ENCODE data around the gene MYO1F. TPM values are rescaled to one million over a fixed set of nuclear protein-coding genes. Genes with fewer than 3 reads are reported as not detected.
A peak's percentile ranks its signal among the peaks of the same experiment; 100 is the strongest.

Gene MYO1F
- polyA plus RNA-seq, 2 of the 4 experiments (the other 2 are of a cell fraction): 0.23 to 0.37 TPM

DNA sequence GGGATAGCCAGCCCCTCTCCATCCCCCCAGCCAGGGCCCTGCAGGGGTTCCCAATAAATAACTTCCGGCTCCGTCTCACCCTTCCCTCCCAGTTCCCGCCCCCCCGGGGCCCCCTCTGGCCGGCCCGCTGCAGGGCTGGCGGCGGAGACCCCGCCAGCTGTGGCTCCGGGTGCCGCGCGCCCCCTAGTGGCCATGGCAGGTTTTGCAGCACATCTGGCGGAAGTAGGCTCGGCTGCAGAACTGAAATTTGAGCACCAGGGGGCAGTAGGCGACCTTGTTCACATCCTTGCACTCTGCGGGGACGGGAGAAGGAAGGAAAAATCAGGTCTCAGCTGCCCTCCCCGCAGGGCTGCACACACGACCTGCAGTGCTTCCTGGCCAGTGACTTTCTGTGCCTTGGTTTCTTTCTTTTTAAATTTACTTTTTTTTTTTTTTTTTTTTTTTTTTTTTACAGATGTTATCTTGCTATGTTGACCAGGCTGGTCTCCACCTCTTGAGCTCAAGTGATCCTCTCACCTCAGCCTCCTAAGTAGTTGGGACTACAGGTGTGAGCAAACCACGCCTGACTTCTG lies 3.6 kb upstream of the MYO1F start (continued):
- TF ChIP-seq, protein P1, sequence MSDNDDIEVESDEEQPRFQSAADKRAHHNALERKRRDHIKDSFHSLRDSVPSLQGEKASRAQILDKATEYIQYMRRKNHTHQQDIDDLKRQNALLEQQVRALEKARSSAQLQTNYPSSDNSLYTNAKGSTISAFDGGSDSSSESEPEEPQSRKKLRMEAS (IDR thresholded peaks at IDR 0.05): 0 out of 2 replicates have a peak, but pooled peaks have one; percentile 38
- TF ChIP-seq, protein P2, sequence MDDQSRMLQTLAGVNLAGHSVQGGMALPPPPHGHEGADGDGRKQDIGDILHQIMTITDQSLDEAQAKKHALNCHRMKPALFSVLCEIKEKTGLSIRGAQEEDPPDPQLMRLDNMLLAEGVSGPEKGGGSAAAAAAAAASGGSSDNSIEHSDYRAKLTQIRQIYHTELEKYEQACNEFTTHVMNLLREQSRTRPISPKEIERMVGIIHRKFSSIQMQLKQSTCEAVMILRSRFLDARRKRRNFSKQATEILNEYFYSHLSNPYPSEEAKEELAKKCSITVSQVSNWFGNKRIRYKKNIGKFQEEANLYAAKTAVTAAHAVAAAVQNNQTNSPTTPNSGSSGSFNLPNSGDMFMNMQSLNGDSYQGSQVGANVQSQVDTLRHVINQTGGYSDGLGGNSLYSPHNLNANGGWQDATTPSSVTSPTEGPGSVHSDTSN (IDR thresholded peaks at IDR 0.05): no peak
- TF ChIP-seq SMC3 (IDR thresholded peaks at IDR 0.05) (peak; percentile 85), NPAS2 (CRISPR knock-in tag; IDR thresholded peaks at IDR 0.05; ENCODE audit: borderline replicate concordance) (no peak), RNF2 (IDR thresholded peaks at IDR 0.05; ENCODE audit: borderline replicate concordance, low read depth) (no peak), HOXB5 (CRISPR knock-in tag; IDR thresholded peaks at IDR 0.05) (no peak), NFE2L2 (conservative IDR thresholded peaks at IDR 0.05; ENCODE audit: low read length) (no peak), RAD21 (conservative IDR thresholded peaks at IDR 0.05 in 1 of 2, IDR thresholded peaks at IDR 0.05 in 1 of 2) (peak; percentile 84 to 87), BHLHE40 (IDR thresholded peaks at IDR 0.05; ENCODE audit: low read depth, low read length) (no peak), CHD4 (IDR thresholded peaks at IDR 0.05; ENCODE audit: borderline replicate concordance) (no peak), POLR2A (IDR thresholded peaks at IDR 0.05; ENCODE audit: low read length) (no peak), FOSL2 (IDR thresholded peaks at IDR 0.05) (no peak), FOSL2 (CRISPR knock-in tag; IDR thresholded peaks at IDR 0.05) (0 out of 2 replicates have a peak, but pooled peaks have one; percentile 4)
- TF ChIP-seq, protein P3, sequence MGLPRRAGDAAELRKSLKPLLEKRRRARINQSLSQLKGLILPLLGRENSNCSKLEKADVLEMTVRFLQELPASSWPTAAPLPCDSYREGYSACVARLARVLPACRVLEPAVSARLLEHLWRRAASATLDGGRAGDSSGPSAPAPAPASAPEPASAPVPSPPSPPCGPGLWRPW (IDR thresholded peaks at IDR 0.05): no peak
- TF ChIP-seq, protein P4, sequence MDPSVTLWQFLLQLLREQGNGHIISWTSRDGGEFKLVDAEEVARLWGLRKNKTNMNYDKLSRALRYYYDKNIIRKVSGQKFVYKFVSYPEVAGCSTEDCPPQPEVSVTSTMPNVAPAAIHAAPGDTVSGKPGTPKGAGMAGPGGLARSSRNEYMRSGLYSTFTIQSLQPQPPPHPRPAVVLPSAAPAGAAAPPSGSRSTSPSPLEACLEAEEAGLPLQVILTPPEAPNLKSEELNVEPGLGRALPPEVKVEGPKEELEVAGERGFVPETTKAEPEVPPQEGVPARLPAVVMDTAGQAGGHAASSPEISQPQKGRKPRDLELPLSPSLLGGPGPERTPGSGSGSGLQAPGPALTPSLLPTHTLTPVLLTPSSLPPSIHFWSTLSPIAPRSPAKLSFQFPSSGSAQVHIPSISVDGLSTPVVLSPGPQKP (IDR thresholded peaks at IDR 0.05; ENCODE audit: low read depth, low read length): no peak

DNA sequence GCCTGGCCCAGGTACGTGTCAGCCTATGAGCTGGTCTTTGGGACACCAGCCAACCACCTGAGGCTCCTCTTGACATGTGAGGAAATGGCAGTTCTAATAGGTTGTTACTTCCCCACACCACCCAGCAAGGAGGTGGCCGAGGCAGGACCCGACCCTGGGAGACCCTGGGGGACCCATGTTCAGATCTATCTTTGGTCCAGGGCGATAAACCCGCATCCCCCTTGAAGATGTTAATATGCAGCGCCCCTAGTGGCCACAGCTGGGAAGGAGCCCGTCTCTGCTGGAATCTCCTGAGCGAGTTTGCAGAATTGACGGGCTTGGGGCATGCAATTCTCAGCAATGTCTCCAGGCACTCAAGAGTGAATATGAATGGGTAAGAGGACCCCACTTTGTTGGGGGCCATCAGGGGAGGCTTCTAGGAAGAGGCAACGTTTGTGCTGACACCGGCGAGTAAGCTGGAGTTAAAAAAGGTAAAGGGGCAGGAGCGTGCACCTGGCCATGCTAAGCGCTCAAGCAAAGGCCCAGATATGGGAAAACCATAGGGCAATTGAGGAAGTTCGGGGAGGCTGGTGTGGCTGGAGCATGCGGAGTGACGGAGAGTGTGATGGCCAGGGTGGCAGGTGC lies 1.5 kb upstream of the MYO1F start:
- TF ChIP-seq, protein P5, sequence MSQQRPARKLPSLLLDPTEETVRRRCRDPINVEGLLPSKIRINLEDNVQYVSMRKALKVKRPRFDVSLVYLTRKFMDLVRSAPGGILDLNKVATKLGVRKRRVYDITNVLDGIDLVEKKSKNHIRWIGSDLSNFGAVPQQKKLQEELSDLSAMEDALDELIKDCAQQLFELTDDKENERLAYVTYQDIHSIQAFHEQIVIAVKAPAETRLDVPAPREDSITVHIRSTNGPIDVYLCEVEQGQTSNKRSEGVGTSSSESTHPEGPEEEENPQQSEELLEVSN (IDR thresholded peaks at IDR 0.05; ENCODE audit: borderline replicate concordance, low read depth): no peak
- TF ChIP-seq, protein P1 (IDR thresholded peaks at IDR 0.05): no peak
- no peak for TF ChIP-seq HOXB13 (CRISPR knock-in tag; IDR thresholded peaks at IDR 0.05; ENCODE audit: low read depth)
- TF ChIP-seq, protein P6, sequence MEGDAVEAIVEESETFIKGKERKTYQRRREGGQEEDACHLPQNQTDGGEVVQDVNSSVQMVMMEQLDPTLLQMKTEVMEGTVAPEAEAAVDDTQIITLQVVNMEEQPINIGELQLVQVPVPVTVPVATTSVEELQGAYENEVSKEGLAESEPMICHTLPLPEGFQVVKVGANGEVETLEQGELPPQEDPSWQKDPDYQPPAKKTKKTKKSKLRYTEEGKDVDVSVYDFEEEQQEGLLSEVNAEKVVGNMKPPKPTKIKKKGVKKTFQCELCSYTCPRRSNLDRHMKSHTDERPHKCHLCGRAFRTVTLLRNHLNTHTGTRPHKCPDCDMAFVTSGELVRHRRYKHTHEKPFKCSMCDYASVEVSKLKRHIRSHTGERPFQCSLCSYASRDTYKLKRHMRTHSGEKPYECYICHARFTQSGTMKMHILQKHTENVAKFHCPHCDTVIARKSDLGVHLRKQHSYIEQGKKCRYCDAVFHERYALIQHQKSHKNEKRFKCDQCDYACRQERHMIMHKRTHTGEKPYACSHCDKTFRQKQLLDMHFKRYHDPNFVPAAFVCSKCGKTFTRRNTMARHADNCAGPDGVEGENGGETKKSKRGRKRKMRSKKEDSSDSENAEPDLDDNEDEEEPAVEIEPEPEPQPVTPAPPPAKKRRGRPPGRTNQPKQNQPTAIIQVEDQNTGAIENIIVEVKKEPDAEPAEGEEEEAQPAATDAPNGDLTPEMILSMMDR (IDR thresholded peaks at IDR 0.05): peak; percentile 70
- peak; percentile 58; the same call in 1 of the 2 replicates for TF ChIP-seq POLR2AphosphoS2 (conservative IDR thresholded peaks at IDR 0.05; ENCODE audit: low read length)
- no peak for TF ChIP-seq RFX5 (IDR thresholded peaks at IDR 0.05)
- TF ChIP-seq RAD21 (conservative IDR thresholded peaks at IDR 0.05 in 1 of 2, IDR thresholded peaks at IDR 0.05 in 1 of 2): peak; percentile 50 to 60
- TF ChIP-seq RCOR1 (IDR thresholded peaks at IDR 0.05; ENCODE audit: low read depth, low read length): no peak
- TF ChIP-seq SMC3 (IDR thresholded peaks at IDR 0.05): 0 out of 3 replicates have a peak, but pooled peaks have one; percentile 22
- no peak for TF ChIP-seq CBX2 (IDR thresholded peaks at IDR 0.05; ENCODE audit: borderline replicate concordance, low read depth)
- TF ChIP-seq NR3C1 (IDR thresholded peaks at IDR 0.05): no peak
- TF ChIP-seq, protein P7, sequence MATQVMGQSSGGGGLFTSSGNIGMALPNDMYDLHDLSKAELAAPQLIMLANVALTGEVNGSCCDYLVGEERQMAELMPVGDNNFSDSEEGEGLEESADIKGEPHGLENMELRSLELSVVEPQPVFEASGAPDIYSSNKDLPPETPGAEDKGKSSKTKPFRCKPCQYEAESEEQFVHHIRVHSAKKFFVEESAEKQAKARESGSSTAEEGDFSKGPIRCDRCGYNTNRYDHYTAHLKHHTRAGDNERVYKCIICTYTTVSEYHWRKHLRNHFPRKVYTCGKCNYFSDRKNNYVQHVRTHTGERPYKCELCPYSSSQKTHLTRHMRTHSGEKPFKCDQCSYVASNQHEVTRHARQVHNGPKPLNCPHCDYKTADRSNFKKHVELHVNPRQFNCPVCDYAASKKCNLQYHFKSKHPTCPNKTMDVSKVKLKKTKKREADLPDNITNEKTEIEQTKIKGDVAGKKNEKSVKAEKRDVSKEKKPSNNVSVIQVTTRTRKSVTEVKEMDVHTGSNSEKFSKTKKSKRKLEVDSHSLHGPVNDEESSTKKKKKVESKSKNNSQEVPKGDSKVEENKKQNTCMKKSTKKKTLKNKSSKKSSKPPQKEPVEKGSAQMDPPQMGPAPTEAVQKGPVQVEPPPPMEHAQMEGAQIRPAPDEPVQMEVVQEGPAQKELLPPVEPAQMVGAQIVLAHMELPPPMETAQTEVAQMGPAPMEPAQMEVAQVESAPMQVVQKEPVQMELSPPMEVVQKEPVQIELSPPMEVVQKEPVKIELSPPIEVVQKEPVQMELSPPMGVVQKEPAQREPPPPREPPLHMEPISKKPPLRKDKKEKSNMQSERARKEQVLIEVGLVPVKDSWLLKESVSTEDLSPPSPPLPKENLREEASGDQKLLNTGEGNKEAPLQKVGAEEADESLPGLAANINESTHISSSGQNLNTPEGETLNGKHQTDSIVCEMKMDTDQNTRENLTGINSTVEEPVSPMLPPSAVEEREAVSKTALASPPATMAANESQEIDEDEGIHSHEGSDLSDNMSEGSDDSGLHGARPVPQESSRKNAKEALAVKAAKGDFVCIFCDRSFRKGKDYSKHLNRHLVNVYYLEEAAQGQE (IDR thresholded peaks at IDR 0.05): no peak
- TF ChIP-seq, protein P3 (IDR thresholded peaks at IDR 0.05): no peak
- TF ChIP-seq ZSCAN20 (CRISPR knock-in tag; IDR thresholded peaks at IDR 0.05): no peak
- TF ChIP-seq EHMT2 (IDR thresholded peaks at IDR 0.05; ENCODE audit: low read depth): no peak
- ChIA-PET CTCF (interaction anchor here (0.7 to 5.2 kb wide), 31 partner anchors 7 to 591 kb away, joined by 3 to 60 read pairs (median 5); partner anchors contain the start of genes NFILZ and ZNF414), POLR2A (interaction anchor here (1.5 kb wide), 1 partner anchor 65 kb away, joined by 5 read pairs; the partner anchor contains the start of gene ZNF414)
- WGBS (ENCODE audit: missing lambda C conversion rate): 33% methylated on average over 12 of the region's 17 CpGs
- DNase-seq (ENCODE audit: low read depth in 1 of 2, low spot score in 1 of 2) (peak; percentile 66 to 69), FAIRE-seq (no peak), ATAC-seq (peak; percentile 57 to 64; a peak in 5 of 6 replicates)
- no peak overlapping the region for H3K4me3 ChIP-seq
- H3K4me2 ChIP-seq: no peak overlapping the region
- no peaks in the 10 kb centered on the region for H3K9me3 ChIP-seq
- H3K27ac ChIP-seq: 0 out of 6 replicates have a peak overlapping the region, but pooled peaks of 1 of the 2 experiments have one; percentile 39
- H3K4me1 ChIP-seq: peaks cover 36% of the 10 kb centered on the region

Data from A549 (cell line).